SK-N-SH treated with all-trans-retinoic acid at 6 μM for 48 hours (cell line): ENCODE results near the gene PTGER4.
"Not testable (repeated sequence)": the region's sequence is repeated elsewhere in the genome, so short reads cannot be mapped to it uniquely, and the experiment has no call there.

Experiments
- ATAC-seq: fragments of 200-7000 bp; cut with Tn5 transposase; 3 replicates; pipeline ENCODE4 v1.9.1; 2020; ENCODE audit warnings: mild to moderate bottlenecking, moderate library complexity
- BACH2 ChIP-seq: fragments of 250-450 bp; sonication (Bioruptor Pico); IDR thresholded peaks from 2 replicates; pipeline ENCODE4 v1.9.0; 2021; ENCODE audit warnings: mild to moderate bottlenecking, borderline replicate concordance
- CREB5 ChIP-seq: fragments of 250-450 bp; sonication (Bioruptor Pico); IDR thresholded peaks from 2 replicates; pipeline ENCODE4 v1.5.1; 2020; ENCODE audit warnings: low read depth, mild to moderate bottlenecking, moderate library complexity
- CSDC2 ChIP-seq: fragments of 250-450 bp; sonication (Bioruptor Pico); IDR thresholded peaks from 2 replicates; pipeline ENCODE4 v1.5.0; 2020; ENCODE audit warnings: mild to moderate bottlenecking, moderate library complexity
- CSRNP3 ChIP-seq: fragments of 250-450 bp; sonication (Bioruptor Pico); IDR thresholded peaks from 2 replicates; pipeline ENCODE4 v1.5.1; 2021; ENCODE audit warnings: mild to moderate bottlenecking, moderate library complexity
- ESRRG ChIP-seq: fragments of 250-450 bp; sonication (Bioruptor Pico); IDR thresholded peaks from 2 replicates; pipeline ENCODE4 v1.6.1; 2021; ENCODE audit warnings: mild to moderate bottlenecking
- GLIS3 ChIP-seq: fragments of 250-450 bp; sonication (Bioruptor Pico); IDR thresholded peaks from 2 replicates; pipeline ENCODE4 v1.5.0; 2020; ENCODE audit warnings: mild to moderate bottlenecking, moderate library complexity
- ISL1 ChIP-seq: fragments of 250-450 bp; sonication (Bioruptor Pico); IDR thresholded peaks from 2 replicates; pipeline ENCODE4 v2.1.2; 2022; ENCODE audit warnings: mild to moderate bottlenecking, moderate library complexity
- OSR1 ChIP-seq: fragments of 250-450 bp; sonication (Bioruptor Pico); IDR thresholded peaks from 2 replicates; pipeline ENCODE4 v1.8.0; 2022; ENCODE audit warnings: moderate library complexity, mild to moderate bottlenecking, inconsistent platforms
- PATZ1 ChIP-seq: fragments of 250-450 bp; sonication (Bioruptor Pico); IDR thresholded peaks from 2 replicates; pipeline ENCODE4 v1.8.0; 2020; ENCODE audit warnings: mild to moderate bottlenecking, moderate library complexity, borderline replicate concordance
- PPARA ChIP-seq: fragments of 250-450 bp; sonication (Bioruptor Pico); IDR thresholded peaks from 2 replicates; pipeline ENCODE4 v1.5.0; 2020; ENCODE audit warnings: mild to moderate bottlenecking, borderline replicate concordance
- RARB ChIP-seq: fragments of 250-450 bp; sonication (Bioruptor Pico); IDR thresholded peaks from 2 replicates; pipeline ENCODE4 v1.8.0; 2021; ENCODE audit warnings: mild to moderate bottlenecking, moderate library complexity
- SNAI2 ChIP-seq: fragments of 250-450 bp; sonication (Bioruptor Pico); IDR thresholded peaks from 2 replicates; pipeline ENCODE4 v1.5.0; 2020; ENCODE audit warnings: mild to moderate bottlenecking, moderate library complexity
- TCF4 ChIP-seq: fragments of 250-450 bp; sonication (Bioruptor Pico); IDR thresholded peaks from 2 replicates; pipeline ENCODE4 v1.8.0; 2021; ENCODE audit warnings: mild to moderate bottlenecking, moderate library complexity, borderline replicate concordance
- TOX ChIP-seq: fragments of 250-450 bp; sonication (Bioruptor Pico); IDR thresholded peaks from 2 replicates; pipeline ENCODE4 v1.8.0; 2021; ENCODE audit warnings: mild to moderate bottlenecking, moderate library complexity, borderline replicate concordance
- TSHZ2 ChIP-seq: fragments of 250-450 bp; sonication (Bioruptor Pico); IDR thresholded peaks from 2 replicates; pipeline ENCODE4 v1.5.0; 2020; ENCODE audit warnings: mild to moderate bottlenecking, moderate library complexity
- ZC3H10 ChIP-seq: fragments of 250-450 bp; sonication (Bioruptor Pico); IDR thresholded peaks from 2 replicates; pipeline ENCODE4 v1.5.1; 2021; ENCODE audit warnings: mild to moderate bottlenecking, moderate library complexity
- ZFP30 ChIP-seq: fragments of 450-650 bp; formaldehyde crosslinking; IDR thresholded peaks from 2 replicates; pipeline ENCODE4 v1.5.0; 2022; ENCODE audit warnings: mild to moderate bottlenecking, moderate library complexity
- ZNF565 ChIP-seq: fragments of 450-650 bp; formaldehyde crosslinking; conservative IDR thresholded peaks from 2 replicates; pipeline ENCODE4 v1.5.0; 2020; ENCODE audit warnings: low read depth, mild to moderate bottlenecking, moderate library complexity
- ZNF70 ChIP-seq: fragments of 450-650 bp; formaldehyde crosslinking; IDR thresholded peaks from 2 replicates; pipeline ENCODE4 v1.5.0; 2020; ENCODE audit warnings: mild to moderate bottlenecking, moderate library complexity
- TF ChIP-seq, protein P1 (sequence below): fragments of 250-450 bp; sonication (Bioruptor Pico); IDR thresholded peaks from 2 replicates; pipeline ENCODE4 v1.8.0; 2021; ENCODE audit warnings: low read depth, mild to moderate bottlenecking, moderate library complexity, borderline replicate concordance

The PTGER4 gene

GRCh38 chr5:40634593-40634992, 45.1 kb upstream of the PTGER4 start (continued):
- TF ChIP-seq PPARA = no peak
- TF ChIP-seq, protein P1, sequence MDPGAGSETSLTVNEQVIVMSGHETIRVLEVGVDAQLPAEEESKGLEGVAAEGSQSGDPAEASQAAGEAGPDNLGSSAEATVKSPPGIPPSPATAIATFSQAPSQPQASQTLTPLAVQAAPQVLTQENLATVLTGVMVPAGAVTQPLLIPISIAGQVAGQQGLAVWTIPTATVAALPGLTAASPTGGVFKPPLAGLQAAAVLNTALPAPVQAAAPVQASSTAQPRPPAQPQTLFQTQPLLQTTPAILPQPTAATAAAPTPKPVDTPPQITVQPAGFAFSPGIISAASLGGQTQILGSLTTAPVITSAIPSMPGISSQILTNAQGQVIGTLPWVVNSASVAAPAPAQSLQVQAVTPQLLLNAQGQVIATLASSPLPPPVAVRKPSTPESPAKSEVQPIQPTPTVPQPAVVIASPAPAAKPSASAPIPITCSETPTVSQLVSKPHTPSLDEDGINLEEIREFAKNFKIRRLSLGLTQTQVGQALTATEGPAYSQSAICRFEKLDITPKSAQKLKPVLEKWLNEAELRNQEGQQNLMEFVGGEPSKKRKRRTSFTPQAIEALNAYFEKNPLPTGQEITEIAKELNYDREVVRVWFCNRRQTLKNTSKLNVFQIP = no peak
- TF ChIP-seq SNAI2 (CRISPR knock-in tag) = no peak
- no peak for TF ChIP-seq ZFP30 (CRISPR knock-in tag)
- TF ChIP-seq ESRRG (CRISPR knock-in tag) = no peak
- TF ChIP-seq ISL1 (CRISPR knock-in tag) = no peak

- ATAC-seq = not testable (repeated sequence)
These were observed 40.2 kb upstream of the PTGER4 start for GRCh38 chr5:40639531-40639930.

DNA sequence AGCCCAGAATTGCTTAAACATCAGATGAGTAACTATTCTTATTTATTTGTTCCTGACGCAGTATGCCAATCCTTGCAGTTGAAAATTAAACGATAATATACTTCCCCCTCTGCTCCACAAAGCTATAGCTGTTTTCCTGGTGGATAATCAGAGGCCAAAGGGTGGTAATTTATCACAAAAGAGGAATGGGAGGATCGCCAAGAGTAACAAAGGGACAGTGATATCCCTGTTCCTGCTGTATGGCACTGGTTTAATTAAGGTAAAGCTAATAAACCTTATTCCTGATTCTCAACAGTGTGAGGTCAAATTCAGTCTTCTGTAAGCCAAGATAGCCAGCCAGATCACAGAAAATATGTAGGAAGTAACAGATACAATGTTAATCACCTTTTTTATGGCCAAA, 33.4 kb upstream of the PTGER4 start:
- no peak for ATAC-seq
- no peak for TF ChIP-seq TSHZ2
- no peak for TF ChIP-seq CSRNP3 (CRISPR knock-in tag)
- no peak for TF ChIP-seq TOX
- no peak for TF ChIP-seq ZNF70 (CRISPR knock-in tag)
- no peak for TF ChIP-seq ZFP30 (CRISPR knock-in tag)
- TF ChIP-seq ESRRG (CRISPR knock-in tag) = no peak
- TF ChIP-seq ZC3H10 (CRISPR knock-in tag) = no peak
- TF ChIP-seq PPARA = no peak
- TF ChIP-seq ISL1 (CRISPR knock-in tag) = no peak
- no peak for TF ChIP-seq TCF4 (CRISPR knock-in tag)
- no peak for TF ChIP-seq CSDC2
- no peak for TF ChIP-seq ZNF565 (CRISPR knock-in tag)
- TF ChIP-seq PATZ1 (CRISPR knock-in tag) = no peak
- no peak for TF ChIP-seq BACH2 (CRISPR knock-in tag)
- no peak for TF ChIP-seq CREB5 (CRISPR knock-in tag)
- no peak for TF ChIP-seq GLIS3 (CRISPR knock-in tag)
- TF ChIP-seq, protein P1 = no peak
- TF ChIP-seq SNAI2 (CRISPR knock-in tag) = no peak
- no peak for TF ChIP-seq RARB (CRISPR knock-in tag)
- TF ChIP-seq OSR1 (CRISPR knock-in tag) = no peak
